Measurements from ENCODE around the gene TMEM69.

DNA sequence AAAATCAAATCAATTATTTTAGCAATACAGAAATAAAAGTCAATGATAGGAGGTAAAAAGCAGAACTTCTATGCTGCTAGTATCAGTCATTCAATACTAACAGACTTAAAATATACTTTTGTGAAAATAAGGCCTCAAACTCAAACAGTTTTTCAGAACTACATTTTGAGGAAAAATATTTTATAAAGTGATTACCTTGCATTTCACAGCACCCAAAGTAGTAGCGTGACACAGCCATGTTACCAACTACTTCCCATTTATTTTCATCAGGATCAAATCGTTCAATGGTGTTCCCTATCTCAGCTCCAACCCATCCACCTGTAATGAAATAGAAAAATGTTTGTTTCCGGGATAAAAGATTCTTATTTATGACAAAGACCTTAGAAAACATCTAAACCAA is 28.7 kb downstream of the TMEM69 start:
- TF ChIP-seq EZH2 (IDR thresholded peaks at IDR 0.05; ENCODE audit: insufficient read depth, poor library complexity, severe bottlenecking) = no peak
- no peak for TF ChIP-seq EZH2phosphoT487 (IDR thresholded peaks at IDR 0.05; ENCODE audit: insufficient read depth, low read depth)

Data from GM23248 (cell line).